Limb (tissue), 2 donors: ENCODE data around the gene TPRN.

Experiments
- DNase-seq, 2 donors: peaks; one replicate each; pipeline ENCODE4 v3.0.0-alpha.2; 2016; ENCODE audit errors: extremely low spot score in 2 of 2

The TPRN gene

DNA sequence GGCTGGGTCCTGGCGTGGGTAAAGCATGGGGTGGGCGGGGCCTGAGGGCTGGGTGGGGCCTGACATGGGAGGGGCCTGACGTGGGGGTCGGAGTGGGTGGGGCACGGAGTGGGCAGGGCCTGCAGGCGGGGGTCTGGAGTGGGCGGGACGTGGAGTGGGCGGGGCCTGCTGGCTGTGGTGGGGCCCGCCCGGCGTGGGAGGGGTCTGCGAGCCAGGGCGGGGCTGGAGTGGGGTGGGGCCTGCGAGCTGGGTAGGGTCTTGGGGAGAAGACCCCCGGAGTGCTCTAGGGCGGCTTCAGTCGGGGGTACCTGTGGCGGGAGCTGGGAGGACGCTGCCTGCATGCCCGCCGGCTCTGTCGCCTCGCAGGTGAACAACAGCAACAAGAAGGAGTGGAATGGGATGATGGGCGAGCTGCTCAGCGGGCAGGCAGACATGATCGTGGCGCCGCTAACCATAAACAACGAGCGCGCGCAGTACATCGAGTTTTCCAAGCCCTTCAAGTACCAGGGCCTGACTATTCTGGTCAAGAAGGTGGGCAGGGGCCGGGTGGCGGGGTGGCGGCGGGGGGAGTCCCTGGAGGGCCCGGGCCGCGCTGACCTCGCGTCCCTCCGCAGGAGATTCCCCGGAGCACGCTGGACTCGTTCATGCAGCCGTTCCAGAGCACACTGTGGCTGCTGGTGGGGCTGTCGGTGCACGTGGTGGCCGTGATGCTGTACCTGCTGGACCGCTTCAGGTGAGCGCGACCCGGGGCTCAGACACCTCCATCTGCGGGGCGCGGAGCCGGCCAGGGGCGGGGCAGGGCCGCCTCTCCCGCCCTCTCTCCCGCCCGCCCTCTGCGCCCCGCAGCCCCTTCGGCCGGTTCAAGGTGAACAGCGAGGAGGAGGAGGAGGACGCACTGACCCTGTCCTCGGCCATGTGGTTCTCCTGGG, 38.7 kb downstream of the TPRN start:
- DNase-seq, result no peak

DNA sequence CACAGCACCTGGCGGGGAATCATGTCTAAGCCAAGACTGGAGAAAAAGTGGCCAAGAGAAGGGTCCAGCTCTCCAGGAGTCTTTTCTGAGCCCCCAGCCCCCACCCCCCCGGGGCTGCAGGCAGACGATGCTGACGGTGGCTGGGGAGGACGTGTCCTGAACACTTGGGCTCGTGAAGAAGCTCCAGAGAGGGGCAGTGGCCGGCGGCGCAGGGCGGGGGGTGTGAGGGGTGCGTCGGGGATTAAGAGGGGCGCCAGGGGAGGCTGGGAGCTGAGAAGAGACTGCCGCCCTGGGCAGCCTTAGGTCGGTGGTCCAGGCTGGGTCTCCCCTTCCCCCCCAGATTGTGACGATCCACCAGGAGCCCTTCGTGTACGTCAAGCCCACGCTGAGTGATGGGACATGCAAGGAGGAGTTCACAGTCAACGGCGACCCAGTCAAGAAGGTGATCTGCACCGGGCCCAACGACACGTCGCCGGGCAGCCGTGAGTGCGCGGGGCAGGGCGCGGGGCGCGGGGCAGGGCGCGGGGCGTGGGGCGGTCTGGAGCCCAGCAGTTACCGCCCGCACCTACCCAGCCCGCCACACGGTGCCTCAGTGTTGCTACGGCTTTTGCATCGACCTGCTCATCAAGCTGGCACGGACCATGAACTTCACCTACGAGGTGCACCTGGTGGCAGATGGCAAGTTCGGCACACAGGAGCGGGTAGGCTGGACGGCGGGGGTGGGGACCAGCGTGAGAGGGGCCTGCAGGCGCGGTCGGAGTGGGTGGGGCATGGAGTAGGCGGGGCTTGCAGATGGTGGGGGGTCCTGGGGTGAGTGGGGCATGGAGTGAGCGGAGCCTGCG, 39.6 kb downstream of the TPRN start:
- no peak for DNase-seq

DNA sequence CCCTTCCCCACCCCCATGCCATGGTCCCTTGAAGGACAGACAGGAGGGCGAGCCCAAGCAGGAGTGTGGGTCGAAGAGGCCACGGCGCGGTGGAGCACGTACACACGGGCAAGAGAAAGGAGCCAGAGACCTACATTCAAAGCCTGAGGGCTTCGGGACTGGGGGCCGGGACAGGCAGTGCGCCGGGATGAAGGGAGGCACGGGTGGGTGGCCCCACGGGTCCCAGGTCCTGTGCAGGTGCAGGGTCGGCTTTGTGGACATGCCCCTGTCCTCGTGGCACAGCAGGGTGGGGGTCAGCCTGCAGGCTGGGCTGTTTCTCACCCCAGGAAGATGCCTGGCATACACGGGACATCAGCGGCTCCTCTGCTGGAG, 40.5 kb downstream of the TPRN start:
- DNase-seq, result no peak

DNA sequence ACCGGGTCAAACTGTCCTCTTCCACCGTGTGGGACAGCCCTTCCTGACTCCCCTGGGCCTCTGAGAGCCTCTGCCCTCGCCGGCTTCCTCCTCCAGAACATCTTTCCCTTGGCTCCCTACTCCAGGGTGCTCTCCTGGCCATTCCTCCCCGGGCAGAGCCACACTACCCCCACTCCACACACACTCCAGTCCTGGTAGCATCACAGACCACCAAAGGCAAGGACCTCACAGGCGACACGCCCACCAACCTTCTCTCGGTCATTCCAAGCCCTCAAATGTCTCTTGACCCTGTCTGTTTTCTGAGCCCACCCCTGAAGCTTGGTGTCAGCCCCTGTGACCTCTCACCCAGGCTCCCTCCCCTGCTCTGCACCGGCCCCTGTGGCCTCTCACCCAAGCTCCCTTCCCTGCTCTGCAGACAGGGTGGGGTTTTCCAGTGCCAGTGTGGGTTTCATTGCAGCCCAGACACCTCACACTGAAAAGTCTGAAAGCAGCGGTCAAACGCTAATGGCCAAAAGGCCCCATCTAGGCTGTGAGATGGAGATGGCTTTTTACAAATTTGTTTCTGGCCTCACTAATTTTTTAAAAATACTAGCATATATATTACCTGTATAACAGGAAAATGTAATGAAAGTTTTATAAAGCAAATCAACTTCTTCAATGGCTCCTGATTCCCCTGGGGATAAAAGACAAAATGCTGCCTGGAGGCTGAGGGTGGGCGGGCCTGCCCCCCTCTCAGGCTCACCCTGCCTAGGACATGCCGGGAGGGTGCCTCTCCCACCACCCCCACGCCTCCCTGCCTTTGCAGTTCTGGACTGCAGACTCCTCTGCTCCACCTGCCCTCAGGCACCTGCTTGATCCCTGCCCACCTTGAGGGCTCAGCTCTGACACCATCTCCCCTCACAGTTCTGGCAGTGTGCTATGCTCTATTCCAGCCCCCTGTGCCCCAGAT, 41.2 kb downstream of the TPRN start:
- no peak for DNase-seq

DNA sequence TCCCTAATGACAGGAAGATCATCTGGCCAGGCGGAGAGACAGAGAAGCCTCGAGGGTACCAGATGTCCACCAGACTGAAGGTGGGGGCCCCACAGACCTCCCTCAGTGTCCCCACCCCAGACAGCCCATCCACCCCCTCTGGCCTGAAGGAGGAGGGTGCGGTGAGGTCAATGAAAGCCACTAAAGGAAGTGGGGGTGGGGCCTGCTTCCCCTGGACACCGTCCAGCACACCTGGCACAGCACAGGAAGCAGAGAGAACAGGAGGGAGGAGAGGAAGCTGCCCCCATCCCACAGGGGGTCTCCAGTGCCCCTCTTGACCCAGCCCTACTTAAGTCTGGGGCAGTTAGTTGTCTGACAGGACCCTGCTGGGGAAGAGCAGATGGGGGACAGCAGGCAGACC, 41.9 kb downstream of the TPRN start:
- DNase-seq, result no peak

DNA sequence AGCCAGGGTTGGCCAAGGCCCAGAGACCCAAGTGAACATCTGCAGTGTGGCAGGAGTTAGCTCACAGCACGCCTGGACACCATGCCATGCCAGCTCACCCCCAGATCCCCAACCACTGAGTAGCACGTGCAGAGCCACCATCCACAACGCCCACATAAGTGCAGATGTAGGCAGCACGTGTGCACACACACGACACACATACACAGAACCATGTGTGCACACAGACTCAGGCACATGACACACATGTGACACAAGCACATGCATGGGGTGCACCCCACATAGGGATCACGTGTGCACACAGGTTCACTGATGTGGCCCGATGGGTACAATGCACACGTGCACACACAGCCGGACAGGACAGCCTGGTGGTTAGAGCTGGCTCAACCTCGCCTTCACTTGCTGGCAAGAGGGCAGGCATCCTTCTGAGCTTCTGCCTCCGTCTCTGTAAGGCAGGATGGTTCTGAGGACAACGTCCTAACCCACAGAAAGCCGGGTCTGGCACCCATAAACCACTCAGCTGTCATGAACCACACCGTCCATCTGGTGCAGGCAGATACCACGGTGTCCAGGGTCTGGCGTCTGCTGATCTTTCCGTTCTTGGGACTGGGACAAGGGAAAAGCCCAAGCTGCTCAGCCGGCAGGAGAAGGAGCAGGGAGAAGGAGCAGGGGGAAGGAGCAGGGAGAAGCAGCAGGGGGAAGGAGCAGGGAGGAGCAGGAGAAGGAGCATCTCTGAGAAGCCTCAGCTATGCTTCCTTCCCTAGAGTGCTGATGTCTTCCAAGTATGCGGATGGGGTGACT, 42.7 kb downstream of the TPRN start:
- DNase-seq, result no peak

DNA sequence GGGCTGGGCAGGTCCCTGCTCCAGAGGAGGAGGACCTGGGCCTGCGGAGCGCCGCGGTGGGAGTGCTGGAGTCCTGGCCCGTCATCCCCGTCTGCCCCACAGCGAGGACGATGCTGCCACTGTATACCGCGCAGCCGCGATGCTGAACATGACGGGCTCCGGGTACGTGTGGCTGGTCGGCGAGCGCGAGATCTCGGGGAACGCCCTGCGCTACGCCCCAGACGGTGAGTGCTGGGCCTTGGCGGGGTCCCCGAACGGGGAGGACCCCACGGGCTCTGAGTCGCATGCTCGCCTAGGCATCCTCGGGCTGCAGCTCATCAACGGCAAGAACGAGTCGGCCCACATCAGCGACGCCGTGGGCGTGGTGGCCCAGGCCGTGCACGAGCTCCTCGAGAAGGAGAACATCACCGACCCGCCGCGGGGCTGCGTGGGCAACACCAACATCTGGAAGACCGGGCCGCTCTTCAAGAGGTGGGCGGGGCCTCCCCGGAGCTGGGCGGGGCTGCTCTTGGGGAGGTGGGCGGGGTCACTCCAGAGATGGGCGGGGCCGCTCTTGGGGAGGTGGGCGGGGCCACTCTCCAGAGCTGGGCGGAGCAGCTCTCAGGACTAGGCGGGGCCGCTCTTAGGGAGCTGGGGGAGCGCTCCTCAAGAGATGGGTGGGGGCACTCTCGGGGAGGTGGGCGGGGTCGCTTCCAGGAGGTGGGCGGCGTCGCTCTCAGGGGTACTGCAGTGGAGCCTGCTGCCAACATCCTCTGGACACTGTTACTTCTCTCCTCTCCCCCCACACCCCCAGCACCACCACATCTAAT, 43.8 kb downstream of the TPRN start:
- no peak for DNase-seq

DNA sequence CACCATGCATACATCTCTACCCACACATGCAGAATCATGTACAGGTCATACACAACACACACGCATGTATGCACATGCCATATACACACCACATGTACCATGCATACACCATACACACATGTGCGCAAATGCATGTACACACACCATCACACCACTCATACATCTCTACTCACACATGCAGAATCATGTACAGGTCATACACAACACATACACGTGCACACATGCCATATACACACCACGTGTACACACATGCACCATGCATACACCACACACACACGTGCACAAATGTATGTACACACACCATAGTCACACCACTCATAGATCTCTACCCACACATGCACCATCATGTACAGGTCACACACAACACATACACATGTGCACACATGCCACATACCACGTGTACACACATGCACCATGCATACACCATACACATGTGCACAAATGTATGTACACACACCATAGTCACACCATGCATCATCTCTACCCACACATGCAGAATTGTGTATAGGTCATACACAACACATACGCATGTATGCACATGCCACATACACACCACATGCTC, 47.6 kb downstream of the TPRN start:
- DNase-seq, result no peak

DNA sequence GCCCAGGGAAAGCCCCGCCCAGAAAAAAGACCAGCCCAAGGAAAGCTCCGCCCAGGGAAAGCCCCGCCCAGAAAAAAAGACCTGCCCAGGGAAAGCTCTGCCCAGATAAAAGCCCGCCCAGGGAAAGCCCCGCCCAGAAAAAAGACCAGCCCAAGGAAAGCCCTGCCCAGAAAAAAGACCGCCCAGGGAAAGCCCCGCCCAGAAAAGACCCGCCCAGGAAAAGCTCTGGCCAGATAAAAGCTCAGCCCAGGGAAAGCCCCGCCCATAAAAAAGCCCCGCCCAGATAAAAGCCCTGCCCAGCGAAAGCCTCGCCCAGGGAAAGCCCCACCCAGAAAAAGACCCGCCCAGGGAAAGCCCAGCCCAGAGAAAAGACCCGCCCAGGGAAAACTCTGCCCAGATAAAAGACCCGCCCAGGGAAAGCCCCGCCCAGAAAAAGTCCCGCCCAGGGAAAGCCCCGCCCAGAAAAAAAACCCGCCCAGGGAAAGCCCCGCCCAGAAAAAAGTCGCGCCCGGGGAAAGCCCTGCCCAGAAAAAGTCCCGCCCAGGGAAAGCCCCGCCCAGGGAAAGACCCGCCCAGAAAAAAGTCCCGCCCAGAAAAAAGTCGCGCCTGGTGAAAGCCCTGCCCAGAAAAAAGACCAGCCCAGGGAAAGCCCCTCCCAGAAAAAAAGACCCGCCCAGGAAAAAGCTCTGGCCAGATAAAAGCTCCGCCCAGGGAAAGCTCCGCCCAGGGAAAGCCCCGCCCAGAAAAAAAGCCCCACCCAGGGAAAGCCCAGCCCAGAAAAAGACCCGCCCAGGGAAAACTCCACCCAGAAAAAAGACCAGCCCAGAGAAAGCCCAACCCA, 49.7 kb downstream of the TPRN start:
- DNase-seq, result no peak

DNA sequence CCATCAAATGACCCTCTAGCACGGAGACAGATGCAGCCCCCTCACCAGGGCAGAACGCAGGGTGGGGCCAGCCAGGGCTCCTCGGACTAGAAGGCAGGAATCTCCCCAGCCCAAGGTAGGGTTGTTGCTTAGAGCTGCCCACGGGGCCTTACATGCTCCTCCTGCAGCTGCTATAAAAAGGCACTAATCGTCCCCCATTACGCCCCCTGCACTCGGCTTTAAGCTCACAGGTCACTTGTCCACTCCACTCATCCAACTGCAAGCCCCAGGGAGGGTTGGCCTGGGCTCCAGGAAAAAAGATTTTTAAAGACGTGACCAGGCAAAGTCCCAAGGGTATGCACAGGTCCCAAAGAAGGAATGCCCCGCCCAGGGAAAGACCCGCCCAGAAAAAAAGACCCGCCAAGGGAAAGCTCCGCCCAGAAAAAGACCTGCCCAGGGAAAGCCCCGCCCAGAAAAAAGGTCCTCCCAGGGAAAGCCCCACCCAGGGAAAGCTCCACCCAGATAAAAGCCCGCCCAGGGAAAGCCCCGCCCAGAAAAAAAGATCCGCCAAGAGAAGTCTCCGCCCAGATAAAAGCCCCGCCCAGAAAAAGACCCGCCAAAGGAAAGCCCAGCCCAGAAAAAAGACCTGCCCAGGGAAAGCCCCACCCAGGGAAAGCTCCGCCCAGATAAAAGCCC, 50.5 kb downstream of the TPRN start:
- DNase-seq, result no peak

DNA sequence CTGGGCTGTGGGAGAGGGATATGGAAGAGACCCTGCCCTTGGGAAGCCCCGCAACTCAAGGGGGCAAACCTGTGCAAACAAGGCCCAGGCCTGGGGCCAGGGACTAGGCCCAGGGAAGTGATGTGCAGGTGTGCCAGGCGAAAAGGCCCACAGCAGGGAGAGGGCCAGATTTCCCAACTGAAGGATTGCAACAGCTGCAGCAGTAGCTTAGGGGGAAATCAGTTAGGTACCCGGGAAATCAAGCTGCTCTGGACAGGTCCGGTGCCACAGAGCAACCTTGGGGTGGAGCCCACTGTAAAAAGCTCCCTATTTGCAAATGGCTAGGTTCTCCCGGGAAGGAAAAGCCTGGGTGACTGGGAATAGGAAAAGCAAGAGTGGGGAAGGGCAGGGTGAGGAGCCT, 51.2 kb downstream of the TPRN start:
- DNase-seq, result no peak

DNA sequence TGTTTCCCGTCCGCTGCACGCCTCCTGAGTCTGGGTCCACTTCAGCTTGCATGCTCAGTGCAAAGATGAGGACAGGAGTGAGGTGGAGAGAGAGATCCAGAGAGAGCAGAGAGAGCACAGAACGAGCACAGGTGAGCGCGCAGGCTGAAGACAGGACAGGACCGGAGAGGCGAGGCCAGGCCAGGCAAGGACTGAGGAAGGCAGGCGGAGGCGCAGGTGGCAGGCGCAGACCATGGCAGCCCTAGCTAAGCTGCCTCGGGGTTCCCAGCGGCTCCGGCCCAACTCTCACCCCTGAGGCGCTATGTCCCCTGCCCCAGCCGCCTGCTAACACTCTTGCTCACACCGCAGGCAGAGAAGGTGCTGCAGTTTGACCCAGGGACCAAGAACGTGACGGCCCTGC, 51.9 kb downstream of the TPRN start:
- DNase-seq, result no peak

DNA sequence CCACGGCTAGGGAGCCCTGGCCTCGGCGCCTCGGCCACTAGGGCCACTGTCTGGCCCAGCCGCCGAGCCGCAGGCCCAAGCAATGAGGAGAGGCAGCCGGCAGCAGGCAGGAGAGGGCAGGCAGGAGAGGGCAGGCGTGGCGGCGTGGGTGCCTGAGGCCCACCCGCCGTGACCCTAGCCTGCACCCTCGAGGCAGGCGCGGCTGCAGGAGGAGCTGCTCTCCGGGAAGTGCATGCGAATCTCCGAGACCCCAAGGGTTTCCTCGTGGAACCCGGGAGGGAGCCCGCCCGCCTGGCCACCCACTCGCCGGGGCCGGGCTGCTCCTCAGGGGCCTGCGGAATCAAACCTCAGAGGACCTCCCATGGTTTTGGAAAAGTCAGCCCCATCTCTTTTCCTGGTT, 52.3 kb downstream of the TPRN start:
- no peak for DNase-seq

DNA sequence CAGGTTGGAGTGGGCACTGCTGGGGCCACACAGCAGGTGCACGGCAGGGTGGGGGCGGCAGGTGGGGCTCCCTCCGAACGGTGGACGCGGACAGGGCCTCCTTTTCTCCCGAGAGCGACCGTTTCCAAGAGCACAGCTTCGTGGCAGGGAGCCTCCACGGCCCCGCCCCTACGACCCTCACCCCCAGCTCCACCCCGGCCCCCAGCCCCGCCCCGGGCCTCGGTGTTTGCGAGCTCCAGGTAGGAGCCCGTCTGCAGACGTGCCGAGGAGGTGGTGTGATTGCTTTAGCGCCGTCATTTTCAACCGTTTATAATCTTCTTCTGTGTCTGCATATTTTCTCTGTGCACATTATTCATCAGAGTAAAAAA, 52.8 kb downstream of the TPRN start:
- no peak for DNase-seq

DNA sequence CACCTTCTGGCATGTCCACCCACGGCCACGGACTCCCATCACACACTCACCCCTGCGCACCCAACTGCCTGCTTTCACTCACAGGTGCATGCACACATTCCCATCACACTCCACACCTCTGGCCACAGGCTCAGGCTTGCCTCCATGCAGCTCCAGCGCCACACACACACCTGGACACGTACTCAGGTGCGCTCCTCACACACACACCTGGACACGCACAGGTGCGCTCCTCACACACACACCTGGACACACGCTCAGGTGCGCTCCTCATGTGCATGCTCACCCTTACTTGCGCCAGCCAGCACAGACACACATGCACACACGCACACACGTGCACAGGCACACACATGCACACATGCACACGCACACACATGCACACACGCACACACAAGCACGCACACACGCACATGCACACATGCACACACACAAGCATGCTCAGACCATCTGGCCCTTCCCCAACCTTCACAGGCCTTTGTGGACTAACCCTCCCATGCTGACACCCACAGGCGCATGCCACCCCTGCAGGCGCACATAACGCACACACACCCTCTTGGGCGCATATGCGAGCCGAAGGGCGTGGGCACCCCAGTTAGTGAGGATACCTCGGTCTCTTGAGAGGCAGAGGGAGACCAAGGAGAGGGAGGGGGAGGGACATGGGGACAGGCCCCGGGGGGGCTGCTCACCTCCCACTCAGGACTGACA, 53.3 kb downstream of the TPRN start:
- DNase-seq, result no peak

DNA sequence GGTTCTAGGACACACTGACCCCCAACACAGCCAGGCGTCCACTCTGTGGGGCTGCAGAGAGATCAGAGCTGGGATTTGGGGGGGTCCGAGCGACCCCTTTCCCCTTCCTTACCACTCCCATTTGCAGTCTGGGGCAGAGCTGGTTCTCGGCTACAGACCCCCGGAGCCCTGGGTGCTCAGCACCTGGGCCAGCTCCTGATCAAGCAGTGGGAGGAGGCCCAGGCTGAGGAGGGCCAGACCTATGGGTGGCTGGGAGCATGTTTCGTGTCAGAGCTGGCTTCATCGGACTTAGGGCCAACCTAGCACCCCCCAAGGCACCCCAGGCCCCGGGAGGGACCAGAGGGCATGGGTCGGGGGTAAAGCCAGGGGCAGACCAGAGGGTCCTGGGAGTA, 54.0 kb downstream of the TPRN start:
- no peak for DNase-seq

DNA sequence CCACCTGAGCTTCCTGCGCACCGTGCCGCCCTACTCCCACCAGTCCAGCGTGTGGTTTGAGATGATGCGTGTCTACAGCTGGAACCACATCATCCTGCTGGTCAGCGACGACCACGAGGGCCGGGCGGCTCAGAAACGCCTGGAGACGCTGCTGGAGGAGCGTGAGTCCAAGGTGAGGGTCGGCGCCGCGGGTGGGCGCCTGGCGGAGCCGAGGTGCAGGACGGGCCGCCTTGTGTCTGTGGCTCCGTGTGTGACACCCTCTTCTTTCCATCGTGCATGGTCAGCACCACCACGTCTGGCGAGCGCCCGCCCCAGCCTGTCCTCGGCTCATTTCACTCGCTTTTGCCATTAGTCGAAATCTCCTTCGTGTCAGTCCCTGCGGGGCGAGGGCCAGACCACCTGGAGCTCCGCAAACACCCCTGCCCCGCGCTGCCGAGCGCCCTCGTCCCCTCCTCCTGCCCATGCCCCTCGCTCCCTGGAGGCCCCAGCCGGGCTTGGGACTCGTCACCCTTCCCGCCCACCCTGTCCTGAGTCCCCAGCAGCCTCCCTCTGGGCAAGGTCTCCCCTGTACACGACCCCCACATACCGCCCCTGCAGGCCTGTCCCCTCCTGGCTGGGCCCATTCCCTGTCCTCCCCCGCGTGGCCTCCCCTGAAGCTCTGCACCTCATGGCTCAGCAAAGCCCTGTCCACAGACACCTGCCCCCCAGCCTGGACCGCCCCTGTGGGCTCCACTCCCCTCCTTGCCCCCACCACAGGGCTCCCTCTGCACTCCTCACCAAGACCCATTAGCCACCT, 54.6 kb downstream of the TPRN start:
- no peak for DNase-seq
